AG04450 (cell line): ENCODE data around the gene YARS1. TPM values are rescaled to one million over a fixed set of nuclear protein-coding genes. Genes with fewer than 3 reads are reported as not detected.

Experiments
- CTCF ChIA-PET: fragments of 300-600, 350-600 bp; formaldehyde crosslinking; extraction: SDS; loops from one replicate; lab custom pipeline; 2022; ENCODE audit warnings: antibody characterized with exemption, inconsistent platforms; lab: Charles Lee
- POLR2A ChIA-PET: fragments of 350-600 bp; formaldehyde crosslinking; extraction: SDS; loops from one replicate; lab custom pipeline; 2021; ENCODE audit warnings: antibody characterized with exemption, inconsistent platforms; lab: Yijun Ruan, JAX
- DNase-seq: peaks from one replicate; pipeline ENCODE4 v3.0.0-alpha.2; 2011; ENCODE audit warnings: low read depth, low spot score
- H3K27ac ChIP-seq: one replicate; pipeline ENCODE4 v1.5.1; 2012; ENCODE audit warnings: low read depth, low read length, control low read depth
- H3K27me3 ChIP-seq: one replicate; pipeline ENCODE4 v1.6.0; 2012; ENCODE audit warnings: low read length; ENCODE audit not compliant: control insufficient read depth, insufficient read depth
- H3K4me3 ChIP-seq: 2 replicates; pipeline ENCODE4 v1.5.1; 2011; ENCODE audit warnings: mild to moderate bottlenecking, low read depth, low read length, control low read depth
- H3K9me3 ChIP-seq: 2 replicates; pipeline ENCODE4 v1.5.1; 2012; ENCODE audit warnings: low read length; ENCODE audit not compliant: control insufficient read depth, insufficient read depth
- CTCF ChIP-seq: IDR thresholded peaks from 2 replicates; pipeline ENCODE4 v1.5.1; 2011; ENCODE audit warnings: low read depth, low read length, control low read depth, inconsistent platforms
- polyA plus RNA-seq: library from polyadenylated mRNA; depleted of rRNA; stranded (reverse); fragments of >200 nt; gene quantifications from 2 replicates; pipeline ENCODE4 v1.2.3, GENCODE V29; 2011

Gene YARS1
- polyA plus RNA-seq, 1 experiment = 105 TPM

DNA sequence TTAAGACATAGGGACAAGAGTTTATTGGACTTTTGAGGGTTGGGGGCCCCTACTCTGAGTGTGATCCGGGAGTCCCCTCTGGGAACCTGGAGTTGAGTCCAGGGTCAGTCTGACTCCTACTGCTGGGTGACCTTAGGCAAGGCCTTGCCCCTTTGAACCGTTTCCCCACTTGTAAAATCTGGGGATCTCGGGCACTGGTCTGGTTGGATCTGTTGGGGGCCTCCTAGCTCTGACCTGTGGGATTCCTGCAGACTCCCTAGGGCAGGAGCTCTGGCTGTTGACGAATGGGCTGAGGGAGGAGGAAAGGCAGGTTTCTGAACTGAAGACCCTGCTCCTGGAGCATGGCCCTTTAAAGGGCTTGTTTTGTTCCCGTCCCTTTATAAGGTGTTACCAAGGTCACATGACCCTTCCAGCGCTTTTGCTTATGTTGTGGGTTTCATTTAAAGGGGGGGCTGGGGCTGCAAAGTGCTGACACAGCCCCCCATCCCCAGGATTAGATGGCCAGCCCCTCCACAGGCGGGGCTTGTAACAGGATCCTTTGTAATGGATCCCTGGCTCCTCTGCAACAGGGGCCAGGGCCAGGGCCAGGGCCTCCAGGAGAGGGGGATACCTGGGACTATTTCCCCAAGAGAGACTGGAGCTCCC lies 50.7 kb downstream of the YARS1 start:
- CTCF ChIA-PET = interaction anchor here (0.6 kb wide), 2 partner anchors 90 to 246 kb away, joined by 3 read pairs; no protein-coding TSS in a partner anchor
- POLR2A ChIA-PET = no interaction called here
- H3K9me3 ChIP-seq = no peaks in the 10 kb centered on the region; the same call in 1 of the 2 replicates
- no peaks in the 10 kb centered on the region for H3K27me3 ChIP-seq
- no peak overlapping the region for H3K4me3 ChIP-seq
- no peak for DNase-seq
- H3K27ac ChIP-seq = no peak overlapping the region
- no peak for TF ChIP-seq CTCF

GRCh38 chr1:32765570-32766327 lies 51.4 kb downstream of the YARS1 start:
- no peak for TF ChIP-seq CTCF
- DNase-seq = no peak
- ChIA-PET CTCF (interaction anchor here (1.2 kb wide), 1 partner anchor 8 kb away, joined by 5 read pairs; no protein-coding TSS in a partner anchor), POLR2A (no interaction called here)
- Histone ChIP-seq H3K27ac (no peak overlapping the region), H3K9me3 (no peaks in the 10 kb centered on the region; the same call in 1 of the 2 replicates), H3K27me3 (no peaks in the 10 kb centered on the region), H3K4me3 (no peak overlapping the region)

- H3K27me3 ChIP-seq = no peaks in the 10 kb centered on the region
- TF ChIP-seq CTCF = no peak
- H3K27ac ChIP-seq = no peak overlapping the region
- ChIA-PET CTCF (interaction anchor here (0.6 to 1.6 kb wide), 4 partner anchors 9 to 53 kb away, joined by 3 to 5 read pairs (median 4); no protein-coding TSS in a partner anchor), POLR2A (no interaction called here)
- no peak for DNase-seq
- H3K4me3 ChIP-seq = no peak overlapping the region
- H3K9me3 ChIP-seq = no peaks in the 10 kb centered on the region; the same call in 1 of the 2 replicates
These were observed 52.2 kb downstream of the YARS1 start for GRCh38 chr1:32764826-32765569.

- H3K27me3 ChIP-seq = no peaks in the 10 kb centered on the region
- H3K9me3 ChIP-seq = no peaks in the 10 kb centered on the region; the same call in 1 of the 2 replicates
- no peak overlapping the region for H3K4me3 ChIP-seq
- TF ChIP-seq CTCF = no peak
- ChIA-PET POLR2A (no interaction called here), CTCF (interaction anchor here (2.5 kb wide), 1 partner anchor 10 kb away, joined by 32 read pairs; no protein-coding TSS in a partner anchor)
- no peak overlapping the region for H3K27ac ChIP-seq
- no peak for DNase-seq
These were observed 53.9 kb downstream of the YARS1 start for GRCh38 chr1:32763221-32763620.
